GM19193 (cell line): ENCODE data around the gene SLC6A1.

Source experiments
- POLR2A ChIP-seq: IDR thresholded peaks from 4 replicates; pipeline ENCODE4 v1.6.1; 2011; ENCODE audit not compliant: insufficient read depth, insufficient read length; ENCODE audit errors: extremely low read depth

The SLC6A1 gene

DNA sequence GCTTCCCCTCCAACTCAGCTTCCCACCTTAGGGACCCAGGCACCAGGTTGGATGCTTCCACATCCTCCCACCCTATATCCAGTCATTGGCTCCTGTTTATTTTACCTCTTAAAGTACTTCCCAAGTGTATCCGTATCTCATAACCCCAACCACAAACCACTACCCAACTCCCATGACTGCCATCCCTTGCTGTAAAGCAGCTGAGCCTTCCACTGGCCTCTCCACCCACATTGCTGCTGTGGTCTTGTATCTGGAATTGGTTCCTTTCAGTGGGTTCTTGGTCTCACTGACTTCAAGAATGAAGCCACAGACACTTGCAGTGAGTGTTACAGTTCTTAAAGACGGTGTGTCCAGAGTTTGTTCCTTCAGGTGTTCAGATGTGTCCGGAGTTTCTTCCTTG, 81.9 kb downstream of the SLC6A1 start:
- no peak for TF ChIP-seq POLR2A

DNA sequence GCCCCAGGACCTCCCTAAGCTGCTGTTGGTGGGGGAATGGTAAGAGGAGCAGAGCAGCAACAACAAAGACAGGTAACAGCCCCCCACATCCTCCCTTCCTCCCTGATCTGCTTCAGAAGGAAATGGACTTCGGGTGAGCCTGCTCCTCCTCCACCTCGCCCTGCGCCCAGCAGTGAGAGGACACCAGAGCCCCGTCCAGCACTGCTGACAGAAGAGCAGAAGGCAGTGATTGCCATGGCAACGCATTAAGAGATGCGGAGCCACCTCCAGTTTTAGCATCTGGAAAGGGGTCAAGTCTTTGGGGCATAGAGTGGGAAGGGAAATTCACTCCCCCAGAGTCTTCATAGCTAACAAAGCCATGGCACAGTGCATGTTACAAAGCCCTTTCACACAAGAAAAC, 84.2 kb downstream of the SLC6A1 start:
- TF ChIP-seq POLR2A, result no peak

DNA sequence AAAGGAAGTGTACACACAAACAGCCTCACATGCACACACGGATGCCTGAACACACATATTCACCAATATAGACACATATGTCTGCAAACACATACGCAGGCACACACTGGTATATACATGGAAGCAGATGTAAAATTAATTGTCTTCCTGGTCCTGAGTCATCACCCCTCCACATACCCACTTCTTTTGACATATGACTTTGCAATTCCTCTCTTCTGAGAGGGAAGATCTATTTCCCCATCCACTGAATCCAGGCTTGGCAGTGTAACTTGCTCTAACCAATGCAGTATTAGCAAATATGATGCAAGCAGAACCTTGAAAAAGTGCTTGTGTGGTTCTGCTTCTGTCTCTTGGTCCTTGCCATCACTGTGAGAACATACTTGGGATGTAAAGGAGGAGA, 84.9 kb downstream of the SLC6A1 start:
- no peak for TF ChIP-seq POLR2A

DNA sequence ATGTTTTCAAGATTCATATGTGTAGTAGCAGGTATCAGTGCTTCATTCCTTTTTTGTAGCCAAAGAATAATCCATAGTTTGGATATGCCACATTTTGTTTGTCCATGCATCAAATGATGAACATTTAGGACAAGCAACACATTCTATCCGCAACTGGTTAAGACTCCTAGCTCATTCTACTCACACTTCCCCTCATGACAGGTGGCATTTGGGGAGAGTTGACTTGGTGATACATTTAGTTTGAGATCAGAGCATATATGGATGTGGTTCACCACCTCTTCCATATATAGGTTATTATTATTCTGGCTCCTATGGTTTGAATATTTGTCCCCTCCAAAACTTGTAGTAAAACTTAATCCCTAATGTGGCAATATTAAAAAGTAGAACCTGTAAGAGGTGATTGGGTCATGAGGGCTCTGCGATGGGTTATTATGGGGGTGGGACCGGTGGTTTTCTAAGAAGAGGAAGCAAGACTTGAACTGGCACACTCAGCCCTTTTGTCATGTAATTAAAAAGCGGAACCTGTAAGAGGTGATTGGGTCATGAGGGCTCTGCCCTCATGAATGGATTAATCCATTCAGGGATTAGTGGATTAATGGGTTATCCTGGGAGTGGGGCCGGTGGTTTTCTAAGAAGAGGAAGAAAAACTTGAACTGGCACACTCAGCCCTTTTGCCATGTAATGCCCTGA, 86.4 kb downstream of the SLC6A1 start:
- no peak for TF ChIP-seq POLR2A

DNA sequence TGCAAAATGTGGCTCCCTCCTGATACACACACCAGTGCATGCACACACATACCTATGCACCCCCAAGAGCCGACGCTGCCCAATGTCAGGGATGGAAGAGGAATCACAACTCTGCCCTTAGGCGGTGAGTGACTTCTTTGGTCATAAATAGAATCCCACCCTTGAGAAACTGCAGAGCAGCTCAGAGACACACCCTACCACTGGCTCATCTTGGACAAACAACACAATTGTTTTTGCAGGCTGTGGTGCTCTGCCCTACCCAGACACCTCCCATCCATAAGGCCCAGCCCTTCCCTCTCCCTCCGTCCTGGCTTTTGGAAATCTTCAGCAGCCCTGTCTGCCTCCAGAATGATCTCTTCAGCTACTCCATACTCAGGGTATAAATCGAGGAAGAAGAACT, 87.9 kb downstream of the SLC6A1 start:
- TF ChIP-seq POLR2A, result no peak

DNA sequence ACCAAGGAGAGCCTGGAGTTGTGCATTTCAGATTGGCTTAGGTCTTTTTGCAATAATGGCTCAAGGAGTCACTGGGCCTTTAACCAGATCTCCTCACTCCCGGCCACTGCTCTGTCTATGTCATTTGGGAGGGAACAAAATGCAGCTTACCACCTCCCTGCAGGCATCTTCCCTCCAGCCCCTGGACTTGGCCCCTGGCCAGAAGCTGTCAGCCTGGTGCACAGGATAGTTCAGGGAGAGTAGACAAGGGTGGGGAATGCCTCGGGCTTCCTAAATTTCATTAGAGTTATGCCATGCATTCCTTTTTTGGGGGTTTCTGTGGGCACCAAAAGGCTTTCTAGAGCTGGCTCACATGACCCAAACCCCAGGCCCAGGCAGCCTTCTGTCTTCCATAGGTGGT, 91.5 kb downstream of the SLC6A1 start:
- TF ChIP-seq POLR2A, result no peak

DNA sequence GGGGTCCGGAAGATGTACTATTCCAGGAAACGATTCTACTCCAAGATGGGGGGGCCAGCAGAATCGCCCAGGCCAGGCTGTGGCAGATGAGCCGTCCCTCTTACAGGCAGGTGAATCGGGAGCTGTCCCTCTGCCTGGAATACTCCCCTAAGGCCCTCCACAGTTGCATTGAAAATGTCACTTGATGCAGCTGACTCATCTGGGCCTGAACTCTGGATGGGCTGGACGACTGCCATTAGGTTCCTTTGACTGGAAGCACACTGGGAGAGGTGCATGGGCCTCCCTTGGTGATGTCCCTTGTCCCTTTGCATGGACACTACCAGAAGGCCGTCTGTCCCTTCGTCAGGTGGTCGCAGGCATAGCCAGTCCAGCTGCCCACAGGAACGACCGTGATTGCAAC, 92.1 kb downstream of the SLC6A1 start:
- TF ChIP-seq POLR2A, result no peak

DNA sequence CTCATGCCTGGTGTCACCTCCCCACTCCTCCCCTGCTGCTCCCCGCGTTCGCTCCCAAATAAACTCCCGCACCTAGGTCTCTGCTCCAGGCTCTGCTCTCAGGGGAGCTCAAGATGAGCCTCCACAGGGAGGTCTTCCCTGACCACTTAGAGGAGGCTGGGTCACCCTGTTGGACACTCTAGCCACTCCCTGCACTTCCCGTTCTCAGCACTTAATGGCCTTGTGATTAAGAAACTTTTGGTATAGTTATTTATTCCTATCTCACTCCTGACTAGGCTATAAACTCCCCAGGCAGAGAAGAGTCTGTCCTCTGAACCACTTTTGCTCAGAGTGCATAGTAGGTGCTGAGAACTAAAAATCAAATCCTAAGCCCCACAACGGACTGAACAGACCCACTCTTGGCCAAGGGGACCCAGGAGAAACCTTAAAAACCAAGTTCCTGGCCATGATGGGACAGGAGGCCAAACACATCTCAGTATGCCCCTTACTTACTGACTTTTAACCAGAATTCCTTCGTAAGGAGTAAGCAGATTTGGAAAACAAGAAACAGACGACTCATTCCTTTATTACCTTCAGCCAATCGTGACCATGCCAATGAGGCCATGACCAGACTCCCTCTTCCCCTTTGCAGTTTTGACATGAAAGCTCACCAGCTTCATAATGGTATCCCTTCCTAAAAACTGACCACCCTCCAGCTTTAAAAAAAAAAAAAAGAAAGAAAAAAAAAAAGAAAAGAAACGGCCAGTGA, 92.7 kb downstream of the SLC6A1 start:
- TF ChIP-seq POLR2A, result no peak

DNA sequence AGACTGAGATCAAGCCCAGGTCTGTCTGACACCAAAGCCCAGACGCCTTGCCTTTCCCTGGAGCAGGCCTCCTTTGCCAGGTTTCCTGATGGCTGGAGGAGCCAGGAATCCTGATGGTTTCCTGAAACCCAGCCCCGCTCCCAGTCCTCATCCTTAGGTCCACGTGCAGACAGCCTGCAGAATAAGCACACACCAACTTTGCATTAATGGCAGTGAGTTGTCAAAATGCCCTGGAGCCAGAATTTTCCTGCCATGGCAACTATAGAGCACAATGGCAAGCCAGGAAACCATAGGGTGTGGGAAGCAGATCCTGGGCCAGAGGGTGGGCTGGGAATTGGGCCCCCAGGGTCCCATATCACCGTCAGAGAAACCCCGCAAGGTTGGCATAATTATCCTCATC, 94.3 kb downstream of the SLC6A1 start:
- TF ChIP-seq POLR2A, result no peak

DNA sequence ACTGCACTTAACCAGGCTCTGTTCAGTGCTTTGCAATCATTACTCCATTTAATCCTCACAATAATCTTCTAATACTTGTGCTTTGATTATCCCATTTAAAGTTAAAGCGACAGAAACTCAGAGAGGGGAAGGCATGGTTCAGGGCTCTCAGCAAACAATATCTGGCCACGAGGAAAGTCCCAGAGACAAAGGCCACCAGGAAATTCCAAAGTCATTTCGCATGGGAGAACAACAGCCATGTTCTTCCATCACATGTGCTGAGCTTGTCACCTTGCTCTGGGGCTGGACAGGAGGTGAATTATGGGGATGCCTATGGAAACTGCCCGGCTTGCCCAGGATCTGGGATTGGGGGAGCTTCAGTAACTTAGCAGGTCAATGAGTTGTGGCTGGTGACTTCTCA, 95.5 kb downstream of the SLC6A1 start:
- TF ChIP-seq POLR2A, result no peak

DNA sequence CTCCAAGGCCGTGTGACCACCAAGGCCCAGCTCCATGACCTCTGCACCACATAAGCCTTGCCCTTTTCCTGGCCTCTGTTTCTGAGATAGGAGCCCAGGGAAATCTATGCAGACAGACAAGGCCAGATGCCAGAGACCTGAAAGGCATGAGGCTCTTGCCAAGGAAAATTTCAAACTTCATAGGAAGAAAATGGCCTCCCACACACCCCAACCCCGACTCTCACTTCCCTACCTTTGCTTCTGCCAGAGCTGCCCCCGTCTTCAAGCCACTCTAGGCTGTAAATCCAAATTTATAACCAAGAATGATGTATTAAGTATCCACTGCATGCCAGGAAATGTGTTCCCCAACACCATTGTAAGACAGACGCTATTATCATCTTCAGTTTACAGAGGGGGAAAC, 96.3 kb downstream of the SLC6A1 start:
- no peak for TF ChIP-seq POLR2A
